HEK293 (cell line): Measurements from ENCODE around the gene LRRC49.

Experiments used
- ATF2 ChIP-seq: fragments of 450-650 bp; formaldehyde crosslinking; IDR thresholded peaks from 2 replicates; pipeline ENCODE4 v1.5.1; 2016; ENCODE audit warnings: missing biosample characterization, missing genetic modification characterization, low read depth
- KLF8 ChIP-seq: fragments of 450-650 bp; formaldehyde crosslinking; IDR thresholded peaks from 2 replicates; pipeline ENCODE4 v1.5.1; 2016; ENCODE audit warnings: missing biosample characterization, missing genetic modification characterization
- WT1 ChIP-seq: fragments of 450-650 bp; formaldehyde crosslinking; IDR thresholded peaks from 2 replicates; pipeline ENCODE4 v1.5.1; 2016; ENCODE audit warnings: missing biosample characterization, missing genetic modification characterization
- ZBTB11 ChIP-seq: fragments of 450-650 bp; formaldehyde crosslinking; conservative IDR thresholded peaks from 2 replicates; pipeline ENCODE4 v1.5.1; 2016; ENCODE audit warnings: low read depth, missing biosample characterization, missing genetic modification characterization
- ZBTB20 ChIP-seq: fragments of 450-650 bp; formaldehyde crosslinking; IDR thresholded peaks from 2 replicates; pipeline ENCODE4 v1.5.1; 2016; ENCODE audit warnings: missing biosample characterization, missing genetic modification characterization
- ZBTB49 ChIP-seq: fragments of 450-650 bp; formaldehyde crosslinking; IDR thresholded peaks from 2 replicates; pipeline ENCODE4 v1.5.1; 2016; ENCODE audit warnings: missing biosample characterization, missing genetic modification characterization, low read depth
- ZBTB8A ChIP-seq: fragments of 450-650 bp; formaldehyde crosslinking; IDR thresholded peaks from 2 replicates; pipeline ENCODE4 v1.5.1; 2016; ENCODE audit warnings: missing biosample characterization, missing genetic modification characterization
- ZNF112 ChIP-seq: fragments of 450-650 bp; formaldehyde crosslinking; IDR thresholded peaks from 2 replicates; pipeline ENCODE4 v1.5.0; 2017; ENCODE audit warnings: missing biosample characterization, missing genetic modification characterization
- ZNF174 ChIP-seq: fragments of 450-650 bp; formaldehyde crosslinking; IDR thresholded peaks from 2 replicates; pipeline ENCODE4 v1.5.0; 2017; ENCODE audit warnings: missing biosample characterization, mild to moderate bottlenecking, missing genetic modification characterization
- ZNF280C ChIP-seq: fragments of 450-650 bp; formaldehyde crosslinking; IDR thresholded peaks from 2 replicates; pipeline ENCODE4 v1.5.1; 2016; ENCODE audit warnings: missing biosample characterization, missing genetic modification characterization
- ZNF350 ChIP-seq: fragments of 450-650 bp; formaldehyde crosslinking; IDR thresholded peaks from 2 replicates; pipeline ENCODE4 v1.5.0; 2017; ENCODE audit warnings: missing biosample characterization, mild to moderate bottlenecking, missing genetic modification characterization
- ZNF664 ChIP-seq: fragments of 450-650 bp; formaldehyde crosslinking; IDR thresholded peaks from 2 replicates; pipeline ENCODE4 v1.5.1; 2016; ENCODE audit warnings: missing biosample characterization, missing genetic modification characterization
- ZNF692 ChIP-seq: fragments of 450-650 bp; formaldehyde crosslinking; IDR thresholded peaks from 2 replicates; pipeline ENCODE4 v1.5.1; 2016; ENCODE audit warnings: missing biosample characterization, missing genetic modification characterization
- ZNF704 ChIP-seq: fragments of 450-650 bp; formaldehyde crosslinking; IDR thresholded peaks from 2 replicates; pipeline ENCODE4 v1.5.1; 2016; ENCODE audit warnings: missing biosample characterization, missing genetic modification characterization
- TF ChIP-seq, protein P1 (sequence below): fragments of 450-650 bp; formaldehyde crosslinking; IDR thresholded peaks from 2 replicates; pipeline ENCODE4 v1.5.1; 2016; ENCODE audit warnings: missing biosample characterization, missing genetic modification characterization
- TF ChIP-seq, protein P2 (sequence below): fragments of 450-650 bp; formaldehyde crosslinking; IDR thresholded peaks from 2 replicates; pipeline ENCODE4 v1.5.1; 2016; ENCODE audit warnings: missing biosample characterization, missing genetic modification characterization
- TF ChIP-seq, protein P3 (sequence below): fragments of 450-650 bp; formaldehyde crosslinking; IDR thresholded peaks from 2 replicates; pipeline ENCODE4 v1.5.1; 2016; ENCODE audit warnings: missing biosample characterization, missing genetic modification characterization, borderline replicate concordance

Gene LRRC49

DNA sequence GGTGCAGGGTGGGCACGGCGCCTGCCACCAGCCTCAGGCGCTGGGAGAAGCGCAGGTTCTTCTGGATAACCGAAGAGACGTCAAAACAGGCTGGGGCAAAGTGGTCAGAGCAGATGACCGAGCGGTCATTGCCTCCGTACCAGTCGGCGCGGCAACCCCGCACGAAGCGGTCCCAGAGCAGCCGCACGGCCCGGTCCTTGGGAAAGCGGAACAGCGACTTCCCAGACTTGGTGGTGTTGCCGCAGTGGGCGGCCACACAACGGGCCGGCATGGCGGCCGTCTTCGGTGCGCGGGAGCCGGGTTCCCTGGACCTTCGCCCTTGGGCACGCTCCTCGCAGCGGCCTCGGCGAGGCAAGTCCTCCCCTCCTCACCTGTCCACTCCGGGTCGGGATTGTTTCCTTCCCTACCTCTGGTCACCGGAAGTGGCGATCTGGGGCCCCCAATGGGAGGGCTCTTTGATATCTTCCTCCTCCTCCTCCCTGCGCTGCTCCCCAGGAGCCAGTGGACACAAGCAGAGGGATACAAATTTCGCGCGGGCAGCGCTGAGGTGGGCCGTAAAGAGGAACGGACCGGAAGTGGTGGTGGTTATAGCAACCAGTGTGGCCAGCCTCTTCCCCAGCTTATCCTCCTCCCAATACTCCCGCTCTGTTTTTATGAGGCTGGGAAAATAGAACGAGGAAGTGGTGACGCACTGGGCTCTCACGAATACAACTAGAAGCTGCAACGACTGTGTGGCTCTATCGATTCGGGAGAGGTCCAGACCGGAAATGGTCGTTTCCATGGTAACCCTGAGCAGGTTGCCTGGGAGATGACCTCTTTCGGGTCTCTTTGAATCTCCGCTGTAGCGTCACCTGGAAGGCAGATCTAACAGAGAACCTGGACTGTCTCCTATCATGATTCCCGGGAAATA lies at the start of gene LRRC49, which contains the start of gene THAP10 (continued):
- no peak for TF ChIP-seq ZNF174 (tag by site-specific recombination)
- TF ChIP-seq KLF8 (tag by site-specific recombination), result peak; percentile 88
- peak; percentile 65 for TF ChIP-seq ZNF664
- TF ChIP-seq ZBTB20, result peak; percentile 72; the same call in 1 of the 2 replicates
- peak; percentile 58 for TF ChIP-seq ZBTB8A (tag by site-specific recombination)
- TF ChIP-seq ATF2 (tag by site-specific recombination), result no peak
- TF ChIP-seq ZNF692, result peak; percentile 93
- peak; percentile 82; the same call in 1 of the 2 replicates for TF ChIP-seq WT1 (tag by site-specific recombination)
- TF ChIP-seq, protein P1, sequence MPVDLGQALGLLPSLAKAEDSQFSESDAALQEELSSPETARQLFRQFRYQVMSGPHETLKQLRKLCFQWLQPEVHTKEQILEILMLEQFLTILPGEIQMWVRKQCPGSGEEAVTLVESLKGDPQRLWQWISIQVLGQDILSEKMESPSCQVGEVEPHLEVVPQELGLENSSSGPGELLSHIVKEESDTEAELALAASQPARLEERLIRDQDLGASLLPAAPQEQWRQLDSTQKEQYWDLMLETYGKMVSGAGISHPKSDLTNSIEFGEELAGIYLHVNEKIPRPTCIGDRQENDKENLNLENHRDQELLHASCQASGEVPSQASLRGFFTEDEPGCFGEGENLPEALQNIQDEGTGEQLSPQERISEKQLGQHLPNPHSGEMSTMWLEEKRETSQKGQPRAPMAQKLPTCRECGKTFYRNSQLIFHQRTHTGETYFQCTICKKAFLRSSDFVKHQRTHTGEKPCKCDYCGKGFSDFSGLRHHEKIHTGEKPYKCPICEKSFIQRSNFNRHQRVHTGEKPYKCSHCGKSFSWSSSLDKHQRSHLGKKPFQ (tag by site-specific recombination), result no peak
- TF ChIP-seq ZNF112 (tag by site-specific recombination), result no peak
- no peak for TF ChIP-seq ZNF350 (tag by site-specific recombination)
- peak; percentile 99 for TF ChIP-seq ZBTB11
- TF ChIP-seq, protein P2, sequence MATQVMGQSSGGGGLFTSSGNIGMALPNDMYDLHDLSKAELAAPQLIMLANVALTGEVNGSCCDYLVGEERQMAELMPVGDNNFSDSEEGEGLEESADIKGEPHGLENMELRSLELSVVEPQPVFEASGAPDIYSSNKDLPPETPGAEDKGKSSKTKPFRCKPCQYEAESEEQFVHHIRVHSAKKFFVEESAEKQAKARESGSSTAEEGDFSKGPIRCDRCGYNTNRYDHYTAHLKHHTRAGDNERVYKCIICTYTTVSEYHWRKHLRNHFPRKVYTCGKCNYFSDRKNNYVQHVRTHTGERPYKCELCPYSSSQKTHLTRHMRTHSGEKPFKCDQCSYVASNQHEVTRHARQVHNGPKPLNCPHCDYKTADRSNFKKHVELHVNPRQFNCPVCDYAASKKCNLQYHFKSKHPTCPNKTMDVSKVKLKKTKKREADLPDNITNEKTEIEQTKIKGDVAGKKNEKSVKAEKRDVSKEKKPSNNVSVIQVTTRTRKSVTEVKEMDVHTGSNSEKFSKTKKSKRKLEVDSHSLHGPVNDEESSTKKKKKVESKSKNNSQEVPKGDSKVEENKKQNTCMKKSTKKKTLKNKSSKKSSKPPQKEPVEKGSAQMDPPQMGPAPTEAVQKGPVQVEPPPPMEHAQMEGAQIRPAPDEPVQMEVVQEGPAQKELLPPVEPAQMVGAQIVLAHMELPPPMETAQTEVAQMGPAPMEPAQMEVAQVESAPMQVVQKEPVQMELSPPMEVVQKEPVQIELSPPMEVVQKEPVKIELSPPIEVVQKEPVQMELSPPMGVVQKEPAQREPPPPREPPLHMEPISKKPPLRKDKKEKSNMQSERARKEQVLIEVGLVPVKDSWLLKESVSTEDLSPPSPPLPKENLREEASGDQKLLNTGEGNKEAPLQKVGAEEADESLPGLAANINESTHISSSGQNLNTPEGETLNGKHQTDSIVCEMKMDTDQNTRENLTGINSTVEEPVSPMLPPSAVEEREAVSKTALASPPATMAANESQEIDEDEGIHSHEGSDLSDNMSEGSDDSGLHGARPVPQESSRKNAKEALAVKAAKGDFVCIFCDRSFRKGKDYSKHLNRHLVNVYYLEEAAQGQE (tag by site-specific recombination), result peak; percentile 74
- TF ChIP-seq ZNF704, result no peak
- TF ChIP-seq, protein P3, sequence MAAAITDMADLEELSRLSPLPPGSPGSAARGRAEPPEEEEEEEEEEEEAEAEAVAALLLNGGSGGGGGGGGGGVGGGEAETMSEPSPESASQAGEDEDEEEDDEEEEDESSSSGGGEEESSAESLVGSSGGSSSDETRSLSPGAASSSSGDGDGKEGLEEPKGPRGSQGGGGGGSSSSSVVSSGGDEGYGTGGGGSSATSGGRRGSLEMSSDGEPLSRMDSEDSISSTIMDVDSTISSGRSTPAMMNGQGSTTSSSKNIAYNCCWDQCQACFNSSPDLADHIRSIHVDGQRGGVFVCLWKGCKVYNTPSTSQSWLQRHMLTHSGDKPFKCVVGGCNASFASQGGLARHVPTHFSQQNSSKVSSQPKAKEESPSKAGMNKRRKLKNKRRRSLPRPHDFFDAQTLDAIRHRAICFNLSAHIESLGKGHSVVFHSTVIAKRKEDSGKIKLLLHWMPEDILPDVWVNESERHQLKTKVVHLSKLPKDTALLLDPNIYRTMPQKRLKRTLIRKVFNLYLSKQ (tag by site-specific recombination), result no peak
- TF ChIP-seq ZNF280C, result no peak
- TF ChIP-seq ZBTB49 (tag by site-specific recombination), result no peak
